C4-2B (cell line): ENCODE data around the gene PXN.

ENCODE experiments used
- H3K27ac ChIP-seq: fragments of 450-650 bp; 2 replicates; pipeline ENCODE4 v1.5.1; 2017
- CTCF ChIP-seq: fragments of 450-650 bp; conservative IDR thresholded peaks from 2 replicates; pipeline ENCODE4 v1.5.1; 2017; ENCODE audit warnings: mild to moderate bottlenecking
- ZFX ChIP-seq: fragments of 450-650 bp; IDR thresholded peaks from 2 replicates; pipeline ENCODE4 v1.6.1; 2017

Gene PXN

GRCh38 chr12:120228291-120229070, 37.0 kb downstream of the PXN start:
- H3K27ac ChIP-seq = peak overlapping the region; percentile 78
- peak; percentile 91 for TF ChIP-seq CTCF
- no peak for TF ChIP-seq ZFX

GRCh38 chr12:120228041-120228290, 37.6 kb downstream of the PXN start:
- H3K27ac ChIP-seq = peak overlapping the region; percentile 78
- TF ChIP-seq ZFX (no peak), CTCF (no peak)

- TF ChIP-seq CTCF = no peak
- TF ChIP-seq ZFX = no peak
- peak overlapping the region; percentile 78; the same call in 1 of the 2 replicates for H3K27ac ChIP-seq
Measured at GRCh38 chr12:120227233-120228040, 38.1 kb downstream of the PXN start.

- TF ChIP-seq ZFX = no peak
- TF ChIP-seq CTCF = no peak
- no peak overlapping the region for H3K27ac ChIP-seq
Measured at GRCh38 chr12:120225852-120226640, 39.5 kb downstream of the PXN start.

GRCh38 chr12:120225200-120225558, 40.4 kb downstream of the PXN start:
- TF ChIP-seq CTCF (no peak), ZFX (no peak)
- H3K27ac ChIP-seq = no peak overlapping the region

DNA sequence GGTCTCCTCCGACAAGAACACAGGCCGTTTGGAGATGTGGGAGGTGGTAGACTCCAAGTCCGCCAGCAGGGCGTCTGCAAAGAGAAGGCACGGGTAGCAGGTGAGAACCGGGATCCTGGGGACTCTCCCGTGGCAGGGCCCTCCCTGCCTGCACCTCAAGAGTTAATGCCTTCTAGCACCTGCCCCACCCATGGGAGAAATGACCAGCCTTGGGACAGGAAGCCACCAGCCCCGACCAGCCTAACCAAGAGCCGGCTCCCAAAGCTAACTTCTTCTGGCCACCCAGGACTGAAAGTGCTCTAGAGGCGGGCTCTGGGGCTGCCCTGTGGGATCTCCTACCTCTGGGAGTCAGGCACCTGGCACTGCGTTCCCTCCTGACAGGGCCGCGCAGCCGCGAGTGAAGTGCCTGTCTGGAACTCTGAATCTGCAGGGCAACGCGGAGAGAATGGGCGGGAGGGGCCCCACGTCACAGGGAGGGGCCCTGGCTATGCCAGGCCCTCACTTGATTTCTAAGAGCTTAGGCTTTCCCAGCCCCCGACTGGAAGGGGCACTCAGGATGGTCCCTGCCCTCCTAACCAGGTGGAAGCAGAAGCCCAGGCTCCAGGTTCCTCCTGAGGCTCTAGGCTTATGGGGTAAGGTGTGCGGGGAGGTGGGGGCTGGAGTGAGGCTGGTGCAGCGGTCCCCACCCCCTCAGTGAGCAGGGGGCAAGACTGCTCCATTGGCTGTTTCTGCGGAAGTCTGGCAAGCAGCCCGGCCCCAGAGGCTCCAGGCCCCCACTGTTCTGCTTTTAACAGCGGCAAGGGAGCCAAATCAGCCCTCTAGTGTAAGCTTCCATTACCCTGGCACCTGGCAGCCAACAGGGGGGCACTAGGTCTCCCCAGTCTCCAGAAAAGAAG, 41.0 kb downstream of the PXN start:
- no peak for TF ChIP-seq ZFX
- no peak for TF ChIP-seq CTCF
- H3K27ac ChIP-seq = no peak overlapping the region
